ENCODE measurements around the gene B4GALNT3.

DNA sequence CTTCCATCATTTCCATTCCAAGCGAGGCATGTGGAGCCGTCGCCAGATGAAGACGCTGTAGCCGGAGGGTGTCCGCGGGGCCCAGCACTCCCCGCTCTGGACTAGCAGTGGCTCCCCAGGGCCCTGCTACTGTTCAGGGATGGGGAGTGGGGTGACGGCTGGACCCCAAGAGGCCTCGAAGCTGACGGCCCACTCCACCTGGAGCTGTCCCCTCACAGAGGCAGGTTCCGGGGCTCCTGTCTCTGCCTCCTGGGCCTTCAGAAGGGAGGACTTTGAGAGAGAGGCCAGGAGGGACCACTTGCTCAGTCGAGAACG, 101.6 kb downstream of the B4GALNT3 start:
- TF ChIP-seq, protein P1, sequence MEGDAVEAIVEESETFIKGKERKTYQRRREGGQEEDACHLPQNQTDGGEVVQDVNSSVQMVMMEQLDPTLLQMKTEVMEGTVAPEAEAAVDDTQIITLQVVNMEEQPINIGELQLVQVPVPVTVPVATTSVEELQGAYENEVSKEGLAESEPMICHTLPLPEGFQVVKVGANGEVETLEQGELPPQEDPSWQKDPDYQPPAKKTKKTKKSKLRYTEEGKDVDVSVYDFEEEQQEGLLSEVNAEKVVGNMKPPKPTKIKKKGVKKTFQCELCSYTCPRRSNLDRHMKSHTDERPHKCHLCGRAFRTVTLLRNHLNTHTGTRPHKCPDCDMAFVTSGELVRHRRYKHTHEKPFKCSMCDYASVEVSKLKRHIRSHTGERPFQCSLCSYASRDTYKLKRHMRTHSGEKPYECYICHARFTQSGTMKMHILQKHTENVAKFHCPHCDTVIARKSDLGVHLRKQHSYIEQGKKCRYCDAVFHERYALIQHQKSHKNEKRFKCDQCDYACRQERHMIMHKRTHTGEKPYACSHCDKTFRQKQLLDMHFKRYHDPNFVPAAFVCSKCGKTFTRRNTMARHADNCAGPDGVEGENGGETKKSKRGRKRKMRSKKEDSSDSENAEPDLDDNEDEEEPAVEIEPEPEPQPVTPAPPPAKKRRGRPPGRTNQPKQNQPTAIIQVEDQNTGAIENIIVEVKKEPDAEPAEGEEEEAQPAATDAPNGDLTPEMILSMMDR (conservative IDR thresholded peaks at IDR 0.05 in 1 of 2, IDR thresholded peaks at IDR 0.05 in 1 of 2; ENCODE audit: low read depth in 1 of 2, low read length in 2 of 2): no peak
- TF ChIP-seq EZH2 (IDR thresholded peaks at IDR 0.05; ENCODE audit: low read length, missing control alignments): no peak

All from fibroblast of lung (primary cell).